PFSK-1 (cell line): ENCODE results near the gene SFT2D3.

Experiments used
- FOXP2 ChIP-seq: optimal IDR thresholded peaks from 2 replicates; pipeline ENCODE3; 2011; ENCODE audit warnings: borderline replicate concordance, control low read depth, inconsistent platforms; ENCODE audit not compliant: insufficient read depth; ENCODE audit errors: extremely low read length, extremely low read depth
- POLR2AphosphoS5 ChIP-seq: IDR thresholded peaks from 2 replicates; pipeline ENCODE4 v1.6.1; 2012; ENCODE audit warnings: low read depth, mild to moderate bottlenecking, control low read depth, low read length, moderate library complexity
- REST ChIP-seq, 2 experiments: IDR thresholded peaks; 2 replicates each; pipeline versions ENCODE4 v1.6.1 to v1.8.0; 2011 to 2012; ENCODE audit warnings: low read depth in 2 of 2, low read length in 2 of 2, control low read depth in 1 of 2, inconsistent platforms in 1 of 2, mild to moderate bottlenecking in 1 of 2, moderate library complexity in 1 of 2; ENCODE audit not compliant: insufficient read depth in 1 of 2
- SIN3A ChIP-seq: IDR thresholded peaks from 2 replicates; pipeline ENCODE4 v1.6.1; 2012; ENCODE audit warnings: mild to moderate bottlenecking, low read length, moderate library complexity, borderline replicate concordance; ENCODE audit not compliant: insufficient read depth
- TAF1 ChIP-seq: IDR thresholded peaks from 2 replicates; pipeline ENCODE4 v1.6.1; 2012; ENCODE audit warnings: low read length, control low read depth, borderline replicate concordance; ENCODE audit not compliant: insufficient read depth

Gene SFT2D3

DNA sequence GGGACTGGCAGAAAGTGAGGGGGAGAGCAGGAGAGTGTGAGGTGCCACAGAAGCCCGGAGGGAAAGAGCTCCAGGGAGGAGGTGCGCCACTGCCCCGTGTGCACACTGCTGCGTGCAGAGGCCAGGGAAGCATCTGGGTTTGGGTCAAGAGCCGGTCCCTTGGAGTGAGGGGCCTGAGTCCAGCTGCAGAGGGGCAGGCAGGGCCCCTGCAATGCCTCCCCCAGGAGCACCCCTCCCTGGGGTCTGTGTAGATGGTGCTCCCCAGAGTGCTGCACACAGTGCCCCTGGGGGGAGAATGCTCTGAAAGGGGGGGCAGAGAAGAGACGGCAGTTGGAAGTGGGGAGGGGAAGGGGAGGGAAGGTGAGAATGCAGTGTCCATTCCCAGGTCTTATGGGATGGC is 22.3 kb upstream of the SFT2D3 start:
- TF ChIP-seq TAF1 (no peak), POLR2AphosphoS5 (no peak), SIN3A (no peak), REST (IDR thresholded peaks at IDR 0.05; ENCODE audit: insufficient read depth in 1 of 2, low read depth in 2 of 2, low read length in 2 of 2) (no peak), FOXP2 (no peak)

GRCh38 chr2:127679680-127680361 is 21.5 kb upstream of the SFT2D3 start:
- TF ChIP-seq FOXP2 (no peak), POLR2AphosphoS5 (no peak), SIN3A (no peak), REST (IDR thresholded peaks at IDR 0.05; ENCODE audit: insufficient read depth in 1 of 2, low read depth in 2 of 2, low read length in 2 of 2) (no peak), TAF1 (no peak)

DNA sequence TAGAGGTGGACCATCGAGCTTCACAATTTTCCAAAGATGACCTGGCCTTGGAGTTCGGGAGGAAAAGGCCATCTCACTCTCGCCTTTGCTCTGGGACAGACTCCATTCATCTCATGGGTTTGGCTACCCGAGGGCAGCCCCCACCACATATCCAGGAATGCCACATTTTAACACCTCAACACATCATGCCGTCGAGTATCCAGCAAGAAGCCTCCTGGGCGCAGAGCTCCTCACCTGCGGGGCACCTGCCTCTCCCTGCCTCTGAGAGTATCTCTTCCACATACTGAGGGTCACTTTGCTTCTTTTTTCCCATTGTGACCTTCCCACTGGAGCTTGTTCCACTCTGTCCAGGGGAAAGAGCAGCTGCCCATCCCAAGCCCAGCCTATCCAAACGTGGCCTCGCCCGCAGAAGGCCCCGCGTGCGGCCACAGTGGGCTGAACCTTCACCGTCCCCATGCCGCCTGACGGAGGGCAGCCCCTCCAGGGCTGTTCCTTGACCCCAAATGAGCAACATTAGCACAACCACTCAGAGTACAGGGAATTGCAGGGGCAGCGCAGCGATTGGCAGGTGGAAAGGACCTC is 20.5 kb upstream of the SFT2D3 start:
- TF ChIP-seq POLR2AphosphoS5 (no peak), FOXP2 (no peak), TAF1 (no peak), SIN3A (no peak), REST (IDR thresholded peaks at IDR 0.05; ENCODE audit: insufficient read depth in 1 of 2, low read depth in 2 of 2, low read length in 2 of 2) (no peak)

GRCh38 chr2:127681288-127681804 is 20.0 kb upstream of the SFT2D3 start:
- TF ChIP-seq TAF1 (no peak), REST (IDR thresholded peaks at IDR 0.05; ENCODE audit: insufficient read depth in 1 of 2, low read depth in 2 of 2, low read length in 2 of 2) (no peak), POLR2AphosphoS5 (no peak), FOXP2 (no peak), SIN3A (no peak)
